MM.1S (cell line): Measurements from ENCODE around the gene ACAP2.

Source experiments
- DNase-seq: peaks from one replicate; pipeline ENCODE4 v3.0.0-alpha.2; 2015
- H2AFZ ChIP-seq: fragments of 300-600 bp; sonication (generic); 2 replicates; pipeline ENCODE4 v1.6.0; 2016; ENCODE audit warnings: antibody characterized with exemption, low read length
- H3F3A ChIP-seq: fragments of 300-600 bp; sonication (generic); 2 replicates; pipeline ENCODE4 v1.6.1; 2016; ENCODE audit warnings: mild to moderate bottlenecking, antibody characterized with exemption, low read length, moderate library complexity, mixed read lengths; ENCODE audit not compliant: insufficient read depth
- H3K27ac ChIP-seq: fragments of 300-600 bp; sonication (generic); 2 replicates; pipeline ENCODE4 v1.5.1; 2016; ENCODE audit warnings: mild to moderate bottlenecking, low read length
- H3K27me3 ChIP-seq: fragments of 300-600 bp; sonication (generic); replicated peaks from 2 replicates; pipeline ENCODE4 v1.6.0; 2016; ENCODE audit warnings: low read length; ENCODE audit not compliant: insufficient read depth
- H3K36me3 ChIP-seq: fragments of 300-600 bp; sonication (generic); replicated peaks from 2 replicates; pipeline ENCODE4 v1.6.1; 2016; ENCODE audit warnings: mild to moderate bottlenecking, low read length, mixed read lengths; ENCODE audit not compliant: insufficient read depth
- H3K4me1 ChIP-seq: fragments of 300-600 bp; sonication (generic); 2 replicates; pipeline ENCODE4 v1.6.1; 2016; ENCODE audit warnings: low read length, mixed read lengths
- H3K4me2 ChIP-seq: fragments of 300-600 bp; sonication (generic); 2 replicates; pipeline ENCODE4 v1.6.0; 2016; ENCODE audit warnings: low read depth, low read length
- H3K4me3 ChIP-seq: fragments of 300-600 bp; sonication (generic); 2 replicates; pipeline ENCODE4 v1.5.1; 2016; ENCODE audit warnings: low read length, mixed read lengths
- H3K79me2 ChIP-seq: fragments of 300-600 bp; sonication (generic); 2 replicates; pipeline ENCODE4 v1.6.1; 2016; ENCODE audit warnings: mixed run types, low read length, mixed read lengths
- H3K9ac ChIP-seq: fragments of 300-600 bp; sonication (generic); 2 replicates; pipeline ENCODE4 v1.6.1; 2016; ENCODE audit warnings: low read length, mixed read lengths
- H3K9me2 ChIP-seq: fragments of 300-600 bp; sonication (generic); replicated peaks from 2 replicates; pipeline ENCODE4 v1.6.1; 2016; ENCODE audit warnings: mild to moderate bottlenecking, low read length, mixed read lengths; ENCODE audit not compliant: insufficient read depth
- H3K9me3 ChIP-seq: fragments of 300-600 bp; sonication (generic); replicated peaks from 2 replicates; pipeline ENCODE4 v1.6.1; 2016; ENCODE audit warnings: mild to moderate bottlenecking, low read length, mixed read lengths; ENCODE audit not compliant: insufficient read depth
- H4K20me1 ChIP-seq: fragments of 300-600 bp; sonication (generic); 2 replicates; pipeline ENCODE4 v1.6.1; 2016; ENCODE audit warnings: mild to moderate bottlenecking, low read length, moderate library complexity, mixed read lengths; ENCODE audit not compliant: insufficient read depth
- EZH2 ChIP-seq: fragments of 300-600 bp; sonication (generic); optimal IDR thresholded peaks from 2 replicates; pipeline ENCODE3; 2017; ENCODE audit warnings: low read depth, mild to moderate bottlenecking, antibody characterized with exemption, low read length, mixed read lengths
- EZH2phosphoT487 ChIP-seq: fragments of 300-600 bp; sonication (generic); IDR thresholded peaks from 2 replicates; pipeline ENCODE4 v1.6.1; 2018; ENCODE audit warnings: antibody characterized with exemption, low read length
- TF ChIP-seq, protein P1 (sequence below): fragments of 300-600 bp; sonication (generic); IDR thresholded peaks from 2 replicates; pipeline ENCODE4 v1.5.1; 2016; ENCODE audit warnings: antibody characterized with exemption, low read length, mixed read lengths

ACAP2 gene

DNA sequence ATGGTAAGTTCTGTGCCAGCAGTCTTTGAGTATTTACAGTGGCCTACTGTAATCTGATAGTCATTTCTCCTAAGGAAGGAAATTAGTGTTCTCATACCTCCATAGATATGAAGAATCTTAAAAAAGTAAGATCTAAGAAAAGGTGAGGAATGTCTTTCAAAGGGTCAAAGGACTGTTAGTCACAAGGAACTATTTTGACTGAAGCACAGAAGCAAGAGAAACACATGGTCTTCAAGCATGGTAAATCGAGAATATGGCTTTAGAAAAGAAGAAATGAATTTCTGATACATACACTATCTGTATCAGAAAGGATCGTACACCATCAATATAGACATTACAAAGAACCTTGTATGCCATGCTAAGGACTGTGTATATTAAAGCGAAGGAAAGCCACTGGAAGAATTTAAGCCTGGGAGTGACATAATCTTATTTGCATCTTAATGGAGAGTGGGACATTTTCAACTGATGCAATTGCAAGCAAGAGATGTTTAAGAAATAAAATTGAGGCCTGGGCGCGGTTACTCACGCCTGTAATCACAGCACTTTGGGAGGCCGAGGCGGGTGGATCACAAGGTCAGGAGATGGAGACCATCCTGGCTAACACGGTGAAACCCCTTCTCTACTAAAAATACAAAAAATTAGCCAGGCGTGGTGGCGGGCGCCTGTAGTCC, 5.5 kb upstream of the ACAP2 start:
- Histone ChIP-seq H3K9ac (no peak overlapping the region), H3K9me3 (no peaks in the 10 kb centered on the region), H3K27me3 (no peaks in the 10 kb centered on the region), H3F3A (peaks cover 14% of the 10 kb centered on the region; the same call in 1 of the 2 replicates), H3K79me2 (no peaks in the 10 kb centered on the region), H3K4me1 (peaks cover 27% of the 10 kb centered on the region), H4K20me1 (no peaks in the 10 kb centered on the region), H3K36me3 (no peaks in the 10 kb centered on the region), H3K4me3 (no peak overlapping the region), H3K27ac (no peak overlapping the region), H3K4me2 (no peak overlapping the region), H3K9me2 (no peaks in the 10 kb centered on the region), H2AFZ (no peak overlapping the region)
- TF ChIP-seq EZH2phosphoT487 = no peak
- DNase-seq = no peak

DNA sequence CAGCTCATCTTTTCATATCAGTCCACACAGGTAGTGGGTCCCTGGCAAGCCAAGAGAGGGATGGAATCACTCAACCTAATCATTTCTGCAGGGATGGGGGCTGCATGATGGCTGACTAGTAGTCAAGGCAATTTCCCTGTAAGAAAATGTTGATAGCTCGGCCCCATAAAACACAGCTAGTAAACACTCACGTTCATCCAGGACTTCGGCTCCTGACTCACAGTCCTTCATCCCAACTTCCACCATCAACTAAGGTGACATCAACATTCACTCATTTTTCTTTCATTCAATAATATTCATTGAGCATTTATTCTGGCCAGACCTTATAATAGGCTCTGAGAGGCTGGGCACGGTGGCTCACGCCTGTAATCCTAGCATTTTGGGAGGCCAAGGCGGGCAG, 4.4 kb upstream of the ACAP2 start:
- TF ChIP-seq EZH2 (no peak), EZH2phosphoT487 (no peak)
- TF ChIP-seq, protein P1, sequence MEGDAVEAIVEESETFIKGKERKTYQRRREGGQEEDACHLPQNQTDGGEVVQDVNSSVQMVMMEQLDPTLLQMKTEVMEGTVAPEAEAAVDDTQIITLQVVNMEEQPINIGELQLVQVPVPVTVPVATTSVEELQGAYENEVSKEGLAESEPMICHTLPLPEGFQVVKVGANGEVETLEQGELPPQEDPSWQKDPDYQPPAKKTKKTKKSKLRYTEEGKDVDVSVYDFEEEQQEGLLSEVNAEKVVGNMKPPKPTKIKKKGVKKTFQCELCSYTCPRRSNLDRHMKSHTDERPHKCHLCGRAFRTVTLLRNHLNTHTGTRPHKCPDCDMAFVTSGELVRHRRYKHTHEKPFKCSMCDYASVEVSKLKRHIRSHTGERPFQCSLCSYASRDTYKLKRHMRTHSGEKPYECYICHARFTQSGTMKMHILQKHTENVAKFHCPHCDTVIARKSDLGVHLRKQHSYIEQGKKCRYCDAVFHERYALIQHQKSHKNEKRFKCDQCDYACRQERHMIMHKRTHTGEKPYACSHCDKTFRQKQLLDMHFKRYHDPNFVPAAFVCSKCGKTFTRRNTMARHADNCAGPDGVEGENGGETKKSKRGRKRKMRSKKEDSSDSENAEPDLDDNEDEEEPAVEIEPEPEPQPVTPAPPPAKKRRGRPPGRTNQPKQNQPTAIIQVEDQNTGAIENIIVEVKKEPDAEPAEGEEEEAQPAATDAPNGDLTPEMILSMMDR = no peak
- peaks cover 19% of the 10 kb centered on the region for H3F3A ChIP-seq
- no peak overlapping the region for H3K9ac ChIP-seq
- H3K4me3 ChIP-seq = no peak overlapping the region
- peaks cover 4% of the 10 kb centered on the region for H3K79me2 ChIP-seq
- no peaks in the 10 kb centered on the region for H3K9me3 ChIP-seq
- no peak overlapping the region for H2AFZ ChIP-seq
- no peaks in the 10 kb centered on the region for H3K36me3 ChIP-seq
- no peak overlapping the region for H3K27ac ChIP-seq
- H3K9me2 ChIP-seq = no peaks in the 10 kb centered on the region
- no peak overlapping the region for H3K4me2 ChIP-seq
- H3K4me1 ChIP-seq = peaks cover 28% of the 10 kb centered on the region
- H3K27me3 ChIP-seq = no peaks in the 10 kb centered on the region
- H4K20me1 ChIP-seq = no peaks in the 10 kb centered on the region
- no peak for DNase-seq

DNA sequence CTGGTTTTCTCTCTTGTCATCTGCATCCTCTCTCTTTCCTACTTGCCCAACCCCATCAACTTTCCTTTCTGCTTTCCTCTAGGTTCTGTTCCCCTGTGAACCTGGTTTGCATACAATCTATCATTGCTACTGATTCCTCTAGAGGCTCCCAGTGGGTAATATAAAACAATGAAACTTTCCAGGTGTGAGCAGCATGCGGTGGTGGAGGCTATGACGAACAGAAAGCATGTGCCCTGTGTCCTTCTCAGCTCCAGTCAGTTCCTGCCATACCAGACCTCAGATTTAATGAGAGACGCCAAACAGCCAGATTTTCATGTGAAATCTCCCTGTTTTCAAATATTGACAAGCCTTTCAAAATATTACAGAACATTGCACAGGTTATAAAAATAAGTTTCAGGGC, 3.5 kb upstream of the ACAP2 start:
- H3K36me3 ChIP-seq = no peaks in the 10 kb centered on the region
- peak; percentile 56 for DNase-seq
- H3F3A ChIP-seq = peaks cover 28% of the 10 kb centered on the region
- H3K9ac ChIP-seq = no peak overlapping the region
- peak overlapping the region; percentile 4 for H3K4me2 ChIP-seq
- no peaks in the 10 kb centered on the region for H3K9me3 ChIP-seq
- H3K79me2 ChIP-seq = peaks cover 13% of the 10 kb centered on the region
- no peak for TF ChIP-seq EZH2
- TF ChIP-seq, protein P1 = peak; percentile 12; the same call in 1 of the 2 replicates
- TF ChIP-seq EZH2phosphoT487 = no peak
- no peak overlapping the region for H3K4me3 ChIP-seq
- no peaks in the 10 kb centered on the region for H4K20me1 ChIP-seq
- H2AFZ ChIP-seq = no peak overlapping the region
- no peaks in the 10 kb centered on the region for H3K9me2 ChIP-seq
- peak overlapping the region; percentile 10; the same call in 1 of the 2 replicates for H3K27ac ChIP-seq
- peaks cover 28% of the 10 kb centered on the region for H3K4me1 ChIP-seq
- H3K27me3 ChIP-seq = no peaks in the 10 kb centered on the region

DNA sequence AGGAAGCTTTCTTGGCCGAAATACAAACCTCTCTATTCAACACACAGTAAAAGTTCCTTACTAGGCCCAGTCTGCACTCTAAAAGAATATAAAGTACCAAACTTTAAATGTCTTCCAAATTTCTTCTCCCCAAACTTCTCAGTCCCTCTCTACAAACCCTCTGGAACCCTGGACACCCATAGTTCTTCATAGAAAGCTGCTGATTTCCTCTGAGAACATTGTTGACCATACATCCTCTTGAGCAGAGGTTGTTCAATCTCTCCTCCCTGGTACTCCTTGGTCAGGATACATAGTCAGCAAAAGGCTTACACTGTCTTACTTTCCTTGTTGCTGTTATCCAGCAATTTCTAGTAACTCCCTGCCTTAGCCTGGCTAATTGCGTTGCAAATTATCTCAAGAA, 3.1 kb upstream of the ACAP2 start:
- Histone ChIP-seq H3K27ac (peak overlapping the region; percentile 10; the same call in 1 of the 2 replicates), H3K36me3 (no peaks in the 10 kb centered on the region), H3K9me3 (no peaks in the 10 kb centered on the region), H3K9me2 (no peaks in the 10 kb centered on the region), H3K4me1 (peaks cover 26% of the 10 kb centered on the region), H3K79me2 (peaks cover 18% of the 10 kb centered on the region), H2AFZ (no peak overlapping the region), H3K27me3 (no peaks in the 10 kb centered on the region), H3K4me3 (no peak overlapping the region), H3K9ac (no peak overlapping the region), H3K4me2 (peak overlapping the region; percentile 4), H4K20me1 (no peaks in the 10 kb centered on the region), H3F3A (peaks cover 30% of the 10 kb centered on the region)
- no peak for DNase-seq
- TF ChIP-seq, protein P1 = no peak
- TF ChIP-seq EZH2phosphoT487 = no peak
- TF ChIP-seq EZH2 = no peak
